ENCODE data around the gene SP5.

DNA sequence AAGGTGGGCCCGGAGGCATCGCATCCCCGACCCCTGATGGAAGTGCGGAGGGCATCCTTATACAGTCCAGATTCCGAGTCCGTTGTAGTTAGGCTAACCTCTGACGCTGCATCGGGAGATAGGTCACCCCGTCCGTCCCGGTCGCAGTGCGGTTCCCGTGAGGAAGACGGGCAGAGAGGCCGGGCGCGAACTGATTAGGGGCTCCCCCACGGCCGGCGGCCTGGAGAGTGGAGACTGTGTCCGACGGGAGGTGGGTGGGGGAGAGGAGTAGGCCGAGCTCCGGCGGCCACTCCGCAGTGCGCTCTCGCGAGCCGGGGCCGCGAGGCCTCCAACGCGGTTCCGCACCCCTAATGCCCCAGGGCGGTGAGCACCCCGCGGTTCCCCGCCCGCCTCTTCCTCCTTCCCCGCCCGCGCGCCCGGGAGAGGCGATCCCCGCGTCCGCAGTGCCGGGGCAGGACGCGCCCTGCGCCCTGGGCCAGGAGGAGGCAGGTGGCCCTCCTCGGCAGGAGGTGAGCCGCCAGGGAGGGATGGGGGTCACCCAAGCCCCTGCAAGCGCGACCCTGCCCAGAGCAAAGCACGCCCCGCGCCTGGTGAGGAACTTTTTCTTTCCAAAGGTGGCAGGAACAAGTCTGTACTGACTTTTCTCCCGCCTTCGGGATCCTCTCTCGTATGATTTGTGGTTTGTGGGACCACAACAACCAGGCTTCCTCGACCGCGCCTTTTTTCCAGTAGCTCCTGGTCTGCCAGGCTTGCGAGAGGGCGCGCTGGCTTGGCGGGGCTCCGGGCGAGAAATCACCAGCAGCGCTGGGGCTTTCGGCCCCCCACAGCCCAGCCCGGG is 1.4 kb upstream of the SP5 start:
- no peak for TF ChIP-seq POLR2AphosphoS5 (IDR thresholded peaks at IDR 0.05; ENCODE audit: low read depth, low read length)
- no peak for TF ChIP-seq TAF1 (IDR thresholded peaks at IDR 0.05; ENCODE audit: borderline replicate concordance, insufficient read depth, low read length)

Measured in PFSK-1 (cell line).